ENCODE data around the gene TCP11. TPM values are rescaled to one million over a fixed set of nuclear protein-coding genes. Genes with fewer than 3 reads are reported as not detected.

TCP11 gene
- total and polyA plus RNA-seq, 2 experiments from 2014 or later = 0.27 to 0.54 TPM

DNA sequence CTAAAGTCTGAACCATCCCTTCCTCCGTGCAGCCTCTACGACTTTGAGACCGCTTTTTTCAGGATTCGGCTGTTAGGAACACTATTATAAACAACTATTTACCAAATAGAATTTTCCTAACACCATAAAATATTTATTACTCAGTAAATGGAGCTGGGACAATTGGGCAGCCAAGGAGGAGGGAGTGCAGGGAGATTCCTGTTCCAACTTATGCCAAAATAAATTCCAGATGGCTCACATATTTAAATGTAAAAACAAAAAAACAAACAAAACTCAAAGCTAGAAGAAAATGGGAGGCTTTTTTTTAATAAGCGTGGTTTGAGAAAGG is 48.1 kb downstream of the TCP11 start:
- TF ChIP-seq, protein P1, sequence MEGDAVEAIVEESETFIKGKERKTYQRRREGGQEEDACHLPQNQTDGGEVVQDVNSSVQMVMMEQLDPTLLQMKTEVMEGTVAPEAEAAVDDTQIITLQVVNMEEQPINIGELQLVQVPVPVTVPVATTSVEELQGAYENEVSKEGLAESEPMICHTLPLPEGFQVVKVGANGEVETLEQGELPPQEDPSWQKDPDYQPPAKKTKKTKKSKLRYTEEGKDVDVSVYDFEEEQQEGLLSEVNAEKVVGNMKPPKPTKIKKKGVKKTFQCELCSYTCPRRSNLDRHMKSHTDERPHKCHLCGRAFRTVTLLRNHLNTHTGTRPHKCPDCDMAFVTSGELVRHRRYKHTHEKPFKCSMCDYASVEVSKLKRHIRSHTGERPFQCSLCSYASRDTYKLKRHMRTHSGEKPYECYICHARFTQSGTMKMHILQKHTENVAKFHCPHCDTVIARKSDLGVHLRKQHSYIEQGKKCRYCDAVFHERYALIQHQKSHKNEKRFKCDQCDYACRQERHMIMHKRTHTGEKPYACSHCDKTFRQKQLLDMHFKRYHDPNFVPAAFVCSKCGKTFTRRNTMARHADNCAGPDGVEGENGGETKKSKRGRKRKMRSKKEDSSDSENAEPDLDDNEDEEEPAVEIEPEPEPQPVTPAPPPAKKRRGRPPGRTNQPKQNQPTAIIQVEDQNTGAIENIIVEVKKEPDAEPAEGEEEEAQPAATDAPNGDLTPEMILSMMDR (IDR thresholded peaks at IDR 0.05; ENCODE audit: low read depth, low read length) = no peak
- Histone ChIP-seq H3K27ac (no peak overlapping the region), H3K4me3 (no peak overlapping the region), H3K9me3 (ENCODE audit: low read depth) (no peaks in the 10 kb centered on the region), H3K4me1 (ENCODE audit: low read depth) (no peaks in the 10 kb centered on the region), H3K36me3 (no peaks in the 10 kb centered on the region), H3K27me3 (no peaks in the 10 kb centered on the region)
- no peak for DNase-seq (ENCODE audit: low read depth in 1 of 2, low spot score in 1 of 2)

DNA sequence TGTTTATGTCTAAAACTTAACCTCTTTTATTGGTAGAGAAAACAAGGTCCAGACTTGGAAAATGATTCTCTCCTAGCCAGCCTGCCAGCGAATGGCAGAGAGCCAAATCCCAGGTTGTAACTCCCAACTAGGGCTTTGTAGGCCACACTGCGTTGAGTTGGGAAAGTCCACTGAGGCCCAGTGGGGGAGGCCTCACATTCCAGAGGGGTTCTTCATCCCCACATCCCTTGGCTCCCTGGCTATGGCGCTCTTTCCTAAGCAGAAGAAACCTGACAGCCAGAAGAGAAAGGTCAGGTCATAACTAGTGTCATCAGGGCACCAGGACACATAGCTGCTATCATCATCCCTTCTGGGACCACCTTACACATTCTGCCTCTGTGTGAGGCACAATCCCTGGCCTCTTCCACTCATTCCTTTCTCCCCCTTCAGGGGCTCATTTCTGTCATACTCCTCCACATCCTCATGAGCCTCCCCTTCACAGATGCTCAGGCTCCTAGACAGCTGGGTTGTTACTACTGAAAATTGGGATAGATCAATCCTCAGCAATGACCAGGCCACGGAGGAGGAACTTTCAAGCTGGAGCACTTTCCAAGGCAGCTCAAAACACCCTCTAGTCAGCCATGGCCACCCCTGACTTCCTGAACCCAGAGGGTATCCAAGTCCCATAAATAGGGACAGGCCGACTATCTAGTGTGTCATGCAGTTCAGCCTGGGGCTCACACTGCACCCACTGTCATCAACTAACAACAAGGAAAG is 48.6 kb downstream of the TCP11 start:
- no peaks in the 10 kb centered on the region for H3K4me1 ChIP-seq (ENCODE audit: low read depth)
- DNase-seq (ENCODE audit: low read depth in 1 of 2, low spot score in 1 of 2) = peak in 1 of 2 donors; percentile 75
- TF ChIP-seq, protein P1 (IDR thresholded peaks at IDR 0.05; ENCODE audit: low read depth, low read length) = no peak
- no peak overlapping the region for H3K4me3 ChIP-seq
- no peak overlapping the region for H3K27ac ChIP-seq
- H3K36me3 ChIP-seq = peaks cover 3% of the 10 kb centered on the region
- no peaks in the 10 kb centered on the region for H3K27me3 ChIP-seq
- no peaks in the 10 kb centered on the region for H3K9me3 ChIP-seq (ENCODE audit: low read depth)

DNA sequence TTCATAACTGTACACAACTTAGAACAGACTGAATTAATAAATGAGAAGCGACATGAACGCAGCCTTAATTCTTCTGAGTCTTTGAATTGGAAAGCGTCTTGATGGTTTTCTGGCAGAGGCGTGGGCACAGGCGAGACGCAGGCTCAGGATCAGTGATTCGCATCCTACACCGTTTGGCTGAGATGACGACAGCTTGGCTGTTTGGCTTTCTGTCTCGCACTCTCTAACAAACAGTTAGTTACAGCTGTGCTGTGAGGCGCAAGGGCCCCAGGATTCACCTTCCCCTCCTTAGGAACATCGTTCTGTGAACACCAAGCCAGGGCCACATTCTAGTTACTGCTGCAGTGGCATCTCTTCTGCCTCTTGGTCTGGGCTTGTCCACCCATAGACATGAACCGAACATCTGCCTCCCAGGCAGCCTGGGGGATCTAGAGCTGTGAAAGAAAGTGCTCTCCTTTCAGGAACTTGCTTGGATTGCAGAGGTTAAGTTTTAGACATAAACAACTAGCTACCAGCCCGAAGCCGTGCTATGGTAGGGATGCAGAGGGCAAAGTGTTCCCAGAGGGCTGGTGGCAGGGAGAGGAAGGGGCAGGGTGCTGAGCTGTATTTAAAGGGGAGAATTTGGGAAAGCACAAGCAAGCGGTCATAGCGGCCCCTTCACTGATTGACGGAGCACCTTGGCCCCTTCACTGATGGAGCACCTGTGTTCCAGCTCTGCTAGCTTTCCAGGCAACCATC is 49.6 kb downstream of the TCP11 start:
- no peak for DNase-seq (ENCODE audit: low read depth in 1 of 2, low spot score in 1 of 2)
- Histone ChIP-seq H3K27me3 (no peaks in the 10 kb centered on the region), H3K4me1 (ENCODE audit: low read depth) (no peaks in the 10 kb centered on the region), H3K9me3 (ENCODE audit: low read depth) (no peaks in the 10 kb centered on the region), H3K4me3 (no peak overlapping the region), H3K36me3 (peaks cover 5% of the 10 kb centered on the region), H3K27ac (no peak overlapping the region)
- TF ChIP-seq, protein P1 (IDR thresholded peaks at IDR 0.05; ENCODE audit: low read depth, low read length) = no peak

DNA sequence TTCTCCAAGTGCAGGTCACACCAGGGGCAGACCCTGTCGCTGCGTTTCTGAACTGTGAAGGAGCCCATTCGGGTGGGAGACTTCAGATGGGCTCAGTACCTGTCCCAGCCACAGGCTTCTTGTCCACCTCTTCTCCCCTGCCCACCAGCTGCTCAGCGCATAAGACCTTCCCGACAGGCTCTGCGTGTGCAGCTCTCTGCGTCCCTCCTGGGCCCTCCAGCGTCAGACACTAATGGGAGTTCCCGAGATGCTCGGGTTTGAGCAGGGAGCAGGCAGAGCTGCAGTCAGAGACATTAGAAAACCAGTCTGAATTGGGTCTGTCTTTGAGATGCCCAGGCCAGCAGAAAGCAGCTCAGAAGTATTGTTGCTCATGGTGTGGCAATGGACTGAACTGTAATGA is 50.4 kb downstream of the TCP11 start:
- Histone ChIP-seq H3K27ac (no peak overlapping the region), H3K4me3 (no peak overlapping the region), H3K4me1 (ENCODE audit: low read depth) (no peaks in the 10 kb centered on the region), H3K9me3 (ENCODE audit: low read depth) (no peaks in the 10 kb centered on the region), H3K36me3 (peaks cover 5% of the 10 kb centered on the region), H3K27me3 (no peaks in the 10 kb centered on the region)
- TF ChIP-seq, protein P1 (IDR thresholded peaks at IDR 0.05; ENCODE audit: low read depth, low read length) = no peak
- no peak for DNase-seq (ENCODE audit: low read depth in 1 of 2, low spot score in 1 of 2)

DNA sequence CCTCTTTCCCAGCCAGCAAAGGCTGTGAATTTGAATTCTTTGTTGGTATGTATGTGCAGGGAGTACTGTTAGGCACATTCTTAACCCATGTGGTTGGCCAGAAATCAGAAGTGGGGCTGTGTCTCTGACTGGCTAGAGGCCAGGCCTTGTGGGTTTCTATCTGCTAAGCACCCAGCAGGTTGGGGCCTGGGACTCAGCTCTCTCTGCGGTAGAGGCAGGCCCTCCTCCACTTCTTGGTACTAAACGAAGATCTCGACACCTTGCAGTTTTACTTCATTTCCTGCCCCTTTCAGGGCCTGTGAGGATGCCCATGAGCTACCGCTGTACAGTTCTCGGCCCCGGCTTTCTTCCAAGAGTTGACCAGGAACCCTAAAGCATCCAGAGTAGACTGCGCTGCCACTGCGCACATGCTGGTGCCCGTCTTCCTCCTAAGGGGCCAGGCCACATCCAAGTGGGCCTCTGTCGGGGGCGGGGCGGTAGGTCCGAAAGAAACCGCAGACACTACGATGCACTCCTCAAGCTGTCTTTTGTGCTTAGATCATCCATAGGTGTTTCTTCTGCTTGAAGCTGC is 51.1 kb downstream of the TCP11 start:
- Histone ChIP-seq H3K27me3 (no peaks in the 10 kb centered on the region), H3K27ac (no peak overlapping the region), H3K9me3 (ENCODE audit: low read depth) (no peaks in the 10 kb centered on the region), H3K4me3 (no peak overlapping the region), H3K36me3 (peaks cover 5% of the 10 kb centered on the region), H3K4me1 (ENCODE audit: low read depth) (no peaks in the 10 kb centered on the region)
- TF ChIP-seq, protein P1 (IDR thresholded peaks at IDR 0.05; ENCODE audit: low read depth, low read length) = no peak
- peak in 1 of 2 donors; percentile 88 for DNase-seq (ENCODE audit: low read depth in 1 of 2, low spot score in 1 of 2)

Data from cardiac muscle cell (in vitro differentiated cells and primary cell).